Femur (tissue), 1 donor: ENCODE results near the gene KCNN1.

Experiments used
- DNase-seq: peaks from one replicate; pipeline ENCODE4 v3.0.0-alpha.2; 2017

Gene KCNN1

GRCh38 chr19:17947815-17948513 lies 18.9 kb upstream of the KCNN1 start:
- DNase-seq = peak; percentile 97

- DNase-seq = peak; percentile 66
Observed at GRCh38 chr19:17948514-17948900, 18.4 kb upstream of the KCNN1 start.

GRCh38 chr19:17948931-17949930 lies 17.7 kb upstream of the KCNN1 start:
- DNase-seq = no peak

GRCh38 chr19:17949956-17950309 lies 17.0 kb upstream of the KCNN1 start:
- DNase-seq = no peak

GRCh38 chr19:17950310-17951156 lies 16.4 kb upstream of the KCNN1 start:
- DNase-seq = no peak

GRCh38 chr19:17951157-17951989 lies 15.5 kb upstream of the KCNN1 start:
- no peak for DNase-seq

GRCh38 chr19:17951990-17952976 lies 14.6 kb upstream of the KCNN1 start:
- DNase-seq = no peak

- no peak for DNase-seq
Observed at GRCh38 chr19:17953316-17953801, 13.5 kb upstream of the KCNN1 start.

- DNase-seq = no peak
Observed at GRCh38 chr19:17953869-17954268, 13.0 kb upstream of the KCNN1 start.

GRCh38 chr19:17954401-17954800 lies 12.5 kb upstream of the KCNN1 start:
- DNase-seq = no peak

- no peak for DNase-seq
Observed at GRCh38 chr19:17957149-17957849, 9.6 kb upstream of the KCNN1 start.

GRCh38 chr19:17957885-17958284 lies 9.0 kb upstream of the KCNN1 start:
- DNase-seq = no peak

GRCh38 chr19:17963936-17964691 lies 2.8 kb upstream of the KCNN1 start:
- no peak for DNase-seq

GRCh38 chr19:17965370-17966128 lies 1.4 kb upstream of the KCNN1 start:
- DNase-seq = no peak

GRCh38 chr19:17966129-17966483 lies 801 bp upstream of the KCNN1 start:
- DNase-seq = no peak

- DNase-seq = no peak
Observed at GRCh38 chr19:17967257-17968051, 547 bp downstream of the KCNN1 start.

GRCh38 chr19:17968362-17968761 lies 1.5 kb downstream of the KCNN1 start:
- no peak for DNase-seq
